A549 (cell line): ENCODE measurements around the gene AUTS2.

Source experiments
- CEBPB ChIP-seq, 2 experiments: fragments of >200 bp in 1 of 2; sonication (Bioruptor Twin) in 1 of 2; formaldehyde crosslinking in 1 of 2; IDR thresholded peaks; 2 replicates each; pipeline ENCODE4 v1.6.1; 2012 to 2016
- EP300 ChIP-seq, 2 experiments: fragments of >200 bp; sonication (Bioruptor Twin); formaldehyde crosslinking; IDR thresholded peaks; 2 replicates in 1 of 2; 3 replicates in 1 of 2; pipeline ENCODE4 v1.6.1; 2016 to 2017
- HOXA7 ChIP-seq: fragments of 250-450 bp; sonication (Bioruptor Pico); IDR thresholded peaks from 2 replicates; pipeline ENCODE4 v1.5.0; 2020; ENCODE audit warnings: mild to moderate bottlenecking, moderate library complexity
- MAFK ChIP-seq: fragments of 450-650 bp; IDR thresholded peaks from 2 replicates; pipeline ENCODE4 v1.6.1; 2014; ENCODE audit not compliant: partially characterized antibody
- MYC ChIP-seq: IDR thresholded peaks from 2 replicates; pipeline ENCODE4 v1.6.1; 2012; ENCODE audit warnings: mild to moderate bottlenecking, inconsistent platforms, low read length, improper control_type of control experiment, borderline replicate concordance
- POLR2A ChIP-seq: IDR thresholded peaks from 2 replicates; pipeline ENCODE4 v1.6.1; 2012; ENCODE audit warnings: mild to moderate bottlenecking, low read length
- SMC3 ChIP-seq: fragments of >200 bp; sonication (Bioruptor Twin); formaldehyde crosslinking; IDR thresholded peaks from 3 replicates; pipeline ENCODE4 v1.6.1; 2018; ENCODE audit warnings: inconsistent platforms
- SREBF2 ChIP-seq: fragments of 450-650 bp; IDR thresholded peaks from 2 replicates; pipeline ENCODE4 v1.6.1; 2014; ENCODE audit warnings: mild to moderate bottlenecking, moderate library complexity
- TF ChIP-seq, protein P1 (sequence below): fragments of >200 bp; sonication (Bioruptor Twin); formaldehyde crosslinking; IDR thresholded peaks from 3 replicates; pipeline ENCODE4 v1.5.1; 2016
- TF ChIP-seq, protein P2 (sequence below): IDR thresholded peaks from 2 replicates; pipeline ENCODE4 v1.6.1; 2012
- TF ChIP-seq, protein P3 (sequence below): fragments of 200-600 bp; sonication (generic); IDR thresholded peaks from 2 replicates; pipeline ENCODE4 v1.6.1; 2016; ENCODE audit warnings: antibody characterized with exemption, mild to moderate bottlenecking, moderate library complexity

DNA sequence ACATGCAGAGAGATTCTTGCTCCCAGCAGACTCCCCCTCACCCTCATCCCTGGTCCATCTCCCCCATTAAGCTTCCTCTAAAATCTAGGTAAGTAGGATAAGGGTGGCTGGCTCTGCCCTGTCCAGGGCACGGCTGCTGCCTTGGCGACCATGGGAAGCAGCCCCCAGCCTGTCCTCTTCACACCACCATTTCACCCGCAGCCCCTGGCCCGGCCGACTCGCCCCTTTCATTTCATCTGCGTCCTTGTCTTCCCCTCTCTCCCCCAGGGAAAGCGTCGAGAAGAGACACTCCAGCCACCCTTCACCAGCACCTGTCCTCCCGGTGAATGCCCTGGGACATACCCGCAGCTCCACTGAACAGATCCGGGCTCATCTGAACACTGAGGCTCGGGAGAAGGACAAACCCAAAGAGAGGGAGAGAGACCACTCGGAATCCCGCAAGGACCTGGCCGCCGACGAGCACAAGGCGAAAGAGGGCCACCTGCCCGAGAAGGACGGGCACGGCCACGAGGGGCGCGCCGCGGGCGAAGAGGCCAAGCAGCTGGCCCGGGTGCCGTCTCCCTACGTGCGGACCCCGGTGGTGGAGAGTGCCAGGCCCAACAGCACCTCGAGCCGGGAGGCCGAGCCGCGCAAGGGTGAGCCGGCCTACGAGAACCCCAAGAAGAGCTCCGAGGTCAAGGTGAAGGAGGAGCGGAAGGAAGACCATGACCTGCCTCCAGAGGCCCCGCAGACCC lies 1191.4 kb downstream of the AUTS2 start:
- TF ChIP-seq MAFK (no peak), EP300 (IDR thresholded peaks at IDR 0.05) (no peak), MYC (no peak), CEBPB (IDR thresholded peaks at IDR 0.05) (no peak), HOXA7 (no peak), SREBF2 (no peak), SMC3 (no peak), POLR2A (no peak)
- TF ChIP-seq, protein P1, sequence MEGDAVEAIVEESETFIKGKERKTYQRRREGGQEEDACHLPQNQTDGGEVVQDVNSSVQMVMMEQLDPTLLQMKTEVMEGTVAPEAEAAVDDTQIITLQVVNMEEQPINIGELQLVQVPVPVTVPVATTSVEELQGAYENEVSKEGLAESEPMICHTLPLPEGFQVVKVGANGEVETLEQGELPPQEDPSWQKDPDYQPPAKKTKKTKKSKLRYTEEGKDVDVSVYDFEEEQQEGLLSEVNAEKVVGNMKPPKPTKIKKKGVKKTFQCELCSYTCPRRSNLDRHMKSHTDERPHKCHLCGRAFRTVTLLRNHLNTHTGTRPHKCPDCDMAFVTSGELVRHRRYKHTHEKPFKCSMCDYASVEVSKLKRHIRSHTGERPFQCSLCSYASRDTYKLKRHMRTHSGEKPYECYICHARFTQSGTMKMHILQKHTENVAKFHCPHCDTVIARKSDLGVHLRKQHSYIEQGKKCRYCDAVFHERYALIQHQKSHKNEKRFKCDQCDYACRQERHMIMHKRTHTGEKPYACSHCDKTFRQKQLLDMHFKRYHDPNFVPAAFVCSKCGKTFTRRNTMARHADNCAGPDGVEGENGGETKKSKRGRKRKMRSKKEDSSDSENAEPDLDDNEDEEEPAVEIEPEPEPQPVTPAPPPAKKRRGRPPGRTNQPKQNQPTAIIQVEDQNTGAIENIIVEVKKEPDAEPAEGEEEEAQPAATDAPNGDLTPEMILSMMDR: no peak
- TF ChIP-seq, protein P2, sequence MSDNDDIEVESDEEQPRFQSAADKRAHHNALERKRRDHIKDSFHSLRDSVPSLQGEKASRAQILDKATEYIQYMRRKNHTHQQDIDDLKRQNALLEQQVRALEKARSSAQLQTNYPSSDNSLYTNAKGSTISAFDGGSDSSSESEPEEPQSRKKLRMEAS: no peak
- TF ChIP-seq, protein P3, sequence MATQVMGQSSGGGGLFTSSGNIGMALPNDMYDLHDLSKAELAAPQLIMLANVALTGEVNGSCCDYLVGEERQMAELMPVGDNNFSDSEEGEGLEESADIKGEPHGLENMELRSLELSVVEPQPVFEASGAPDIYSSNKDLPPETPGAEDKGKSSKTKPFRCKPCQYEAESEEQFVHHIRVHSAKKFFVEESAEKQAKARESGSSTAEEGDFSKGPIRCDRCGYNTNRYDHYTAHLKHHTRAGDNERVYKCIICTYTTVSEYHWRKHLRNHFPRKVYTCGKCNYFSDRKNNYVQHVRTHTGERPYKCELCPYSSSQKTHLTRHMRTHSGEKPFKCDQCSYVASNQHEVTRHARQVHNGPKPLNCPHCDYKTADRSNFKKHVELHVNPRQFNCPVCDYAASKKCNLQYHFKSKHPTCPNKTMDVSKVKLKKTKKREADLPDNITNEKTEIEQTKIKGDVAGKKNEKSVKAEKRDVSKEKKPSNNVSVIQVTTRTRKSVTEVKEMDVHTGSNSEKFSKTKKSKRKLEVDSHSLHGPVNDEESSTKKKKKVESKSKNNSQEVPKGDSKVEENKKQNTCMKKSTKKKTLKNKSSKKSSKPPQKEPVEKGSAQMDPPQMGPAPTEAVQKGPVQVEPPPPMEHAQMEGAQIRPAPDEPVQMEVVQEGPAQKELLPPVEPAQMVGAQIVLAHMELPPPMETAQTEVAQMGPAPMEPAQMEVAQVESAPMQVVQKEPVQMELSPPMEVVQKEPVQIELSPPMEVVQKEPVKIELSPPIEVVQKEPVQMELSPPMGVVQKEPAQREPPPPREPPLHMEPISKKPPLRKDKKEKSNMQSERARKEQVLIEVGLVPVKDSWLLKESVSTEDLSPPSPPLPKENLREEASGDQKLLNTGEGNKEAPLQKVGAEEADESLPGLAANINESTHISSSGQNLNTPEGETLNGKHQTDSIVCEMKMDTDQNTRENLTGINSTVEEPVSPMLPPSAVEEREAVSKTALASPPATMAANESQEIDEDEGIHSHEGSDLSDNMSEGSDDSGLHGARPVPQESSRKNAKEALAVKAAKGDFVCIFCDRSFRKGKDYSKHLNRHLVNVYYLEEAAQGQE: no peak
